GM12872 (cell line): ENCODE results near the gene NSRP1.

Experiments used
- CTCF ChIP-seq: IDR thresholded peaks from 3 replicates; pipeline ENCODE4 v1.5.1; 2011; ENCODE audit warnings: low read depth, mild to moderate bottlenecking, low read length, moderate library complexity; ENCODE audit not compliant: insufficient read depth

NSRP1 gene

GRCh38 chr17:30091121-30091670 lies 25.4 kb upstream of the NSRP1 start:
- no peak for TF ChIP-seq CTCF

- TF ChIP-seq CTCF, result no peak
These were observed 24.8 kb upstream of the NSRP1 start for GRCh38 chr17:30091771-30092170.

GRCh38 chr17:30092886-30093285 lies 23.7 kb upstream of the NSRP1 start:
- no peak for TF ChIP-seq CTCF

GRCh38 chr17:30093463-30094147 lies 23.0 kb upstream of the NSRP1 start:
- peak; percentile 64 for TF ChIP-seq CTCF

- peak; percentile 66 for TF ChIP-seq CTCF
These were observed 20.9 kb upstream of the NSRP1 start for GRCh38 chr17:30095507-30096244.

- TF ChIP-seq CTCF, result no peak
These were observed 14.8 kb upstream of the NSRP1 start for GRCh38 chr17:30101686-30102390.

- TF ChIP-seq CTCF, result no peak
These were observed 12.7 kb upstream of the NSRP1 start for GRCh38 chr17:30103921-30104320.
